WTC11 (cell line): ENCODE data around the gene DAND5. TPM values are rescaled to one million over a fixed set of nuclear protein-coding genes. Genes with fewer than 3 reads are reported as not detected.
A peak's percentile ranks its signal among the peaks of the same experiment; 100 is the strongest.

Experiments used
- ATF1 ChIP-seq: sonication (generic); formaldehyde crosslinking; IDR thresholded peaks from 2 replicates; pipeline ENCODE4 v1.8.1; 2023; ENCODE audit warnings: mild to moderate bottlenecking, moderate library complexity, missing genetic modification reagents
- ETV6 ChIP-seq: sonication (generic); formaldehyde crosslinking; IDR thresholded peaks from 2 replicates; pipeline ENCODE4 v1.8.1; 2022; ENCODE audit warnings: mild to moderate bottlenecking, missing genetic modification reagents
- GTF2I ChIP-seq: fragments of 250-450 bp; sonication (Bioruptor Pico); conservative IDR thresholded peaks from 2 replicates; pipeline ENCODE4 v1.4.0; 2021; ENCODE audit warnings: mild to moderate bottlenecking
- IRF2 ChIP-seq: sonication (generic); formaldehyde crosslinking; IDR thresholded peaks from 2 replicates; pipeline ENCODE4 v1.8.0; 2022; ENCODE audit warnings: low read depth, missing genetic modification reagents, borderline replicate concordance
- JAZF1 ChIP-seq: fragments of 250-450 bp; sonication (Bioruptor Pico); IDR thresholded peaks from 2 replicates; pipeline ENCODE4 v1.9.0; 2021; ENCODE audit warnings: moderate library complexity, mild to moderate bottlenecking, inconsistent platforms
- MXD4 ChIP-seq: fragments of 250-450 bp; sonication (Bioruptor Pico); IDR thresholded peaks from 2 replicates; pipeline ENCODE4 v1.8.0; 2021; ENCODE audit warnings: mild to moderate bottlenecking, moderate library complexity, borderline replicate concordance
- NR2C2 ChIP-seq: sonication (generic); formaldehyde crosslinking; IDR thresholded peaks from 2 replicates; pipeline ENCODE4 v1.8.0; 2022; ENCODE audit warnings: mild to moderate bottlenecking, missing genetic modification reagents
- OVOL2 ChIP-seq: fragments of 250-450 bp; sonication (Bioruptor Pico); IDR thresholded peaks from 2 replicates; pipeline ENCODE4 v1.9.0; 2021; ENCODE audit warnings: mild to moderate bottlenecking, borderline replicate concordance
- SMAD4 ChIP-seq: sonication (generic); formaldehyde crosslinking; IDR thresholded peaks from 2 replicates; pipeline ENCODE4 v1.8.0; 2022; ENCODE audit warnings: mild to moderate bottlenecking, missing genetic modification reagents
- TCF7 ChIP-seq: sonication (generic); formaldehyde crosslinking; IDR thresholded peaks from 2 replicates; pipeline ENCODE4 v1.8.0; 2022; ENCODE audit warnings: mild to moderate bottlenecking, low read depth, missing genetic modification reagents, moderate library complexity
- TEAD4 ChIP-seq: sonication (generic); formaldehyde crosslinking; IDR thresholded peaks from 2 replicates; pipeline ENCODE4 v1.8.0; 2022; ENCODE audit warnings: mild to moderate bottlenecking, missing genetic modification reagents
- ZNF138 ChIP-seq: sonication (generic); formaldehyde crosslinking; conservative IDR thresholded peaks from 2 replicates; pipeline ENCODE4 v1.8.1; 2022; ENCODE audit warnings: mild to moderate bottlenecking, moderate library complexity, missing genetic modification reagents
- total RNA-seq: library from RNA; stranded (reverse); gene quantifications from 3 replicates; pipeline ENCODE4 v1.2.3, GENCODE V29; 2021
- TF ChIP-seq, protein P1 (sequence below): sonication (generic); formaldehyde crosslinking; IDR thresholded peaks from 2 replicates; pipeline ENCODE4 v1.8.1; 2023; ENCODE audit warnings: mild to moderate bottlenecking, missing genetic modification reagents
- TF ChIP-seq, protein P2 (sequence below): fragments of 250-450 bp; sonication (Bioruptor Pico); IDR thresholded peaks from 2 replicates; pipeline ENCODE4 v2.1.2; 2022; ENCODE audit warnings: mild to moderate bottlenecking, moderate library complexity
- TF ChIP-seq, protein P3 (sequence below): sonication (generic); formaldehyde crosslinking; IDR thresholded peaks from 2 replicates; pipeline ENCODE4 v1.8.1; 2023; ENCODE audit warnings: mild to moderate bottlenecking, moderate library complexity, missing genetic modification reagents
- TF ChIP-seq, protein P4 (sequence below): sonication (generic); formaldehyde crosslinking; IDR thresholded peaks from 2 replicates; pipeline ENCODE4 v1.8.1; 2023; ENCODE audit warnings: mild to moderate bottlenecking, missing genetic modification reagents, moderate library complexity
- TF ChIP-seq, protein P5 (sequence below): sonication (generic); formaldehyde crosslinking; IDR thresholded peaks from 2 replicates; pipeline ENCODE4 v1.8.1; 2022; ENCODE audit warnings: low read depth, missing genetic modification reagents, borderline replicate concordance
- TF ChIP-seq, protein P6 (sequence below): sonication (generic); formaldehyde crosslinking; IDR thresholded peaks from 2 replicates; pipeline ENCODE4 v1.8.1; 2022; ENCODE audit warnings: mild to moderate bottlenecking, moderate library complexity, missing genetic modification reagents
- TF ChIP-seq, protein P7 (sequence below): sonication (generic); formaldehyde crosslinking; IDR thresholded peaks from 2 replicates; pipeline ENCODE4 v1.8.1; 2023; ENCODE audit warnings: mild to moderate bottlenecking, missing genetic modification reagents, borderline replicate concordance
- TF ChIP-seq, protein P8 (sequence below): sonication (generic); formaldehyde crosslinking; IDR thresholded peaks from 2 replicates; pipeline ENCODE4 v1.8.0; 2023; ENCODE audit warnings: missing genetic modification reagents, mild to moderate bottlenecking, borderline replicate concordance

Gene DAND5
- total RNA-seq, 1 experiment from 2014 or later, result 0.22 TPM

DNA sequence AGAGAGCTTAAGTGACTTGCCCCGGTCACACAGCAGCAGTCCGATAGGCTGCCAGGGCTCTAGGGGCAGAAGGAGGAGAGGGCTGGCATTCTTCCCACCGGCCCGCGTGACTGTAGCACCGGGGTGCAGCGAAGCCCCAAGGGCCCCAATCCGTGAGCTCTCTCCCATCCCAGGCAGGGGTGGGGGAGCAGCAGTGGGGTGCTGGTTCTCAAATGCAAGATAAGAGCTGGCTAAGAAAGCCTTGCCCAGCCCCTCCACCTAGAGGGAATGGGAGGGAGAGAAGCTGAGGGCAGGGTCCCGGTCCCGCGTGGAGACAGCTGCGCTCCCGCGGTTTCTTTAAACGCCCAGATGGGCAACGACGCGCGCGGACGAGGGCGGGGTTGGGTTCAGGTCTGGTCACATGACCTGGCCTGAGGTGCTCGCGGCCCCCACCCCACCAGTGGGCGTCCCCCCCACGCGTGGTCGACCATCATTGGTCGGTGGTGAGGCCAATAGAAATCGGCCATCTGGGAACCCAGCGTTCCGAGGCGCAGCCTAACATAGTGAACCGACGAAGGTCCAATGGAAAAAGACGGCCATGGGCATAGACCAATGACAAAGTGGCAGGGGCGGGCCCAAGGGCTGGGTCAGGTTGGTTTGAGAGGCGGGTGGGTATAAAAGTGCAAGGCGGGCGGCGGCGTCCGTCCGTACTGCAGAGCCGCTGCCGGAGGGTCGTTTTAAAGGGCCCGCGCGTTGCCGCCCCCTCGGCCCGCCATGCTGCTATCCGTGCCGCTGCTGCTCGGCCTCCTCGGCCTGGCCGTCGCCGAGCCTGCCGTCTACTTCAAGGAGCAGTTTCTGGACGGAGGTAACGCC, 31.2 kb upstream of the DAND5 start, which contains the start of gene CALR (continued):
- TF ChIP-seq GTF2I (CRISPR knock-in tag) (no peak; the same call in 1 of the 2 replicates), NR2C2 (CRISPR knock-in tag) (no peak), IRF2 (CRISPR knock-in tag) (no peak), JAZF1 (no peak), ETV6 (CRISPR knock-in tag) (peak; percentile 31; the same call in 1 of the 2 replicates), TCF7 (CRISPR knock-in tag) (no peak), SMAD4 (CRISPR knock-in tag) (peak; percentile 21; the same call in 1 of the 2 replicates), OVOL2 (no peak; the same call in 1 of the 2 replicates), MXD4 (CRISPR knock-in tag) (no peak), TEAD4 (no peak), ZNF138 (CRISPR knock-in tag) (no peak), ATF1 (CRISPR knock-in tag) (0 out of 2 replicates have a peak, but pooled peaks have one; percentile 43)
- TF ChIP-seq, protein P1, sequence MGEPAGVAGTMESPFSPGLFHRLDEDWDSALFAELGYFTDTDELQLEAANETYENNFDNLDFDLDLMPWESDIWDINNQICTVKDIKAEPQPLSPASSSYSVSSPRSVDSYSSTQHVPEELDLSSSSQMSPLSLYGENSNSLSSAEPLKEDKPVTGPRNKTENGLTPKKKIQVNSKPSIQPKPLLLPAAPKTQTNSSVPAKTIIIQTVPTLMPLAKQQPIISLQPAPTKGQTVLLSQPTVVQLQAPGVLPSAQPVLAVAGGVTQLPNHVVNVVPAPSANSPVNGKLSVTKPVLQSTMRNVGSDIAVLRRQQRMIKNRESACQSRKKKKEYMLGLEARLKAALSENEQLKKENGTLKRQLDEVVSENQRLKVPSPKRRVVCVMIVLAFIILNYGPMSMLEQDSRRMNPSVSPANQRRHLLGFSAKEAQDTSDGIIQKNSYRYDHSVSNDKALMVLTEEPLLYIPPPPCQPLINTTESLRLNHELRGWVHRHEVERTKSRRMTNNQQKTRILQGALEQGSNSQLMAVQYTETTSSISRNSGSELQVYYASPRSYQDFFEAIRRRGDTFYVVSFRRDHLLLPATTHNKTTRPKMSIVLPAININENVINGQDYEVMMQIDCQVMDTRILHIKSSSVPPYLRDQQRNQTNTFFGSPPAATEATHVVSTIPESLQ (CRISPR knock-in tag), result no peak
- TF ChIP-seq, protein P2, sequence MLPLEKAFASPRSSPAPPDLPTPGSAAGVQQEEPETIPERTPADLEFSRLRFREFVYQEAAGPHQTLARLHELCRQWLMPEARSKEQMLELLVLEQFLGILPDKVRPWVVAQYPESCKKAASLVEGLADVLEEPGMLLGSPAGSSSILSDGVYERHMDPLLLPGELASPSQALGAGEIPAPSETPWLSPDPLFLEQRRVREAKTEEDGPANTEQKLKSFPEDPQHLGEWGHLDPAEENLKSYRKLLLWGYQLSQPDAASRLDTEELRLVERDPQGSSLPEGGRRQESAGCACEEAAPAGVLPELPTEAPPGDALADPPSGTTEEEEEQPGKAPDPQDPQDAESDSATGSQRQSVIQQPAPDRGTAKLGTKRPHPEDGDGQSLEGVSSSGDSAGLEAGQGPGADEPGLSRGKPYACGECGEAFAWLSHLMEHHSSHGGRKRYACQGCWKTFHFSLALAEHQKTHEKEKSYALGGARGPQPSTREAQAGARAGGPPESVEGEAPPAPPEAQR (CRISPR knock-in tag), result no peak
- TF ChIP-seq, protein P3, sequence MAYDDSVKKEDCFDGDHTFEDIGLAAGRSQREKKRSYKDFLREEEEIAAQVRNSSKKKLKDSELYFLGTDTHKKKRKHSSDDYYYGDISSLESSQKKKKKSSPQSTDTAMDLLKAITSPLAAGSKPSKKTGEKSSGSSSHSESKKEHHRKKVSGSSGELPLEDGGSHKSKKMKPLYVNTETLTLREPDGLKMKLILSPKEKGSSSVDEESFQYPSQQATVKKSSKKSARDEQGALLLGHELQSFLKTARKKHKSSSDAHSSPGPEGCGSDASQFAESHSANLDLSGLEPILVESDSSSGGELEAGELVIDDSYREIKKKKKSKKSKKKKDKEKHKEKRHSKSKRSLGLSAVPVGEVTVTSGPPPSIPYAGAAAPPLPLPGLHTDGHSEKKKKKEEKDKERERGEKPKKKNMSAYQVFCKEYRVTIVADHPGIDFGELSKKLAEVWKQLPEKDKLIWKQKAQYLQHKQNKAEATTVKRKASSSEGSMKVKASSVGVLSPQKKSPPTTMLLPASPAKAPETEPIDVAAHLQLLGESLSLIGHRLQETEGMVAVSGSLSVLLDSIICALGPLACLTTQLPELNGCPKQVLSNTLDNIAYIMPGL (CRISPR knock-in tag), result no peak
- TF ChIP-seq, protein P4, sequence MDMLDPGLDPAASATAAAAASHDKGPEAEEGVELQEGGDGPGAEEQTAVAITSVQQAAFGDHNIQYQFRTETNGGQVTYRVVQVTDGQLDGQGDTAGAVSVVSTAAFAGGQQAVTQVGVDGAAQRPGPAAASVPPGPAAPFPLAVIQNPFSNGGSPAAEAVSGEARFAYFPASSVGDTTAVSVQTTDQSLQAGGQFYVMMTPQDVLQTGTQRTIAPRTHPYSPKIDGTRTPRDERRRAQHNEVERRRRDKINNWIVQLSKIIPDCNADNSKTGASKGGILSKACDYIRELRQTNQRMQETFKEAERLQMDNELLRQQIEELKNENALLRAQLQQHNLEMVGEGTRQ (CRISPR knock-in tag), result peak; percentile 94
- TF ChIP-seq, protein P5, sequence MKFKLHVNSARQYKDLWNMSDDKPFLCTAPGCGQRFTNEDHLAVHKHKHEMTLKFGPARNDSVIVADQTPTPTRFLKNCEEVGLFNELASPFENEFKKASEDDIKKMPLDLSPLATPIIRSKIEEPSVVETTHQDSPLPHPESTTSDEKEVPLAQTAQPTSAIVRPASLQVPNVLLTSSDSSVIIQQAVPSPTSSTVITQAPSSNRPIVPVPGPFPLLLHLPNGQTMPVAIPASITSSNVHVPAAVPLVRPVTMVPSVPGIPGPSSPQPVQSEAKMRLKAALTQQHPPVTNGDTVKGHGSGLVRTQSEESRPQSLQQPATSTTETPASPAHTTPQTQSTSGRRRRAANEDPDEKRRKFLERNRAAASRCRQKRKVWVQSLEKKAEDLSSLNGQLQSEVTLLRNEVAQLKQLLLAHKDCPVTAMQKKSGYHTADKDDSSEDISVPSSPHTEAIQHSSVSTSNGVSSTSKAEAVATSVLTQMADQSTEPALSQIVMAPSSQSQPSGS (CRISPR knock-in tag), result no peak
- TF ChIP-seq, protein P6, sequence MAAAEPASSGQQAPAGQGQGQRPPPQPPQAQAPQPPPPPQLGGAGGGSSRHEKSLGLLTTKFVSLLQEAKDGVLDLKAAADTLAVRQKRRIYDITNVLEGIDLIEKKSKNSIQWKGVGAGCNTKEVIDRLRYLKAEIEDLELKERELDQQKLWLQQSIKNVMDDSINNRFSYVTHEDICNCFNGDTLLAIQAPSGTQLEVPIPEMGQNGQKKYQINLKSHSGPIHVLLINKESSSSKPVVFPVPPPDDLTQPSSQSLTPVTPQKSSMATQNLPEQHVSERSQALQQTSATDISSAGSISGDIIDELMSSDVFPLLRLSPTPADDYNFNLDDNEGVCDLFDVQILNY, result peak; percentile 67
- TF ChIP-seq, protein P7, sequence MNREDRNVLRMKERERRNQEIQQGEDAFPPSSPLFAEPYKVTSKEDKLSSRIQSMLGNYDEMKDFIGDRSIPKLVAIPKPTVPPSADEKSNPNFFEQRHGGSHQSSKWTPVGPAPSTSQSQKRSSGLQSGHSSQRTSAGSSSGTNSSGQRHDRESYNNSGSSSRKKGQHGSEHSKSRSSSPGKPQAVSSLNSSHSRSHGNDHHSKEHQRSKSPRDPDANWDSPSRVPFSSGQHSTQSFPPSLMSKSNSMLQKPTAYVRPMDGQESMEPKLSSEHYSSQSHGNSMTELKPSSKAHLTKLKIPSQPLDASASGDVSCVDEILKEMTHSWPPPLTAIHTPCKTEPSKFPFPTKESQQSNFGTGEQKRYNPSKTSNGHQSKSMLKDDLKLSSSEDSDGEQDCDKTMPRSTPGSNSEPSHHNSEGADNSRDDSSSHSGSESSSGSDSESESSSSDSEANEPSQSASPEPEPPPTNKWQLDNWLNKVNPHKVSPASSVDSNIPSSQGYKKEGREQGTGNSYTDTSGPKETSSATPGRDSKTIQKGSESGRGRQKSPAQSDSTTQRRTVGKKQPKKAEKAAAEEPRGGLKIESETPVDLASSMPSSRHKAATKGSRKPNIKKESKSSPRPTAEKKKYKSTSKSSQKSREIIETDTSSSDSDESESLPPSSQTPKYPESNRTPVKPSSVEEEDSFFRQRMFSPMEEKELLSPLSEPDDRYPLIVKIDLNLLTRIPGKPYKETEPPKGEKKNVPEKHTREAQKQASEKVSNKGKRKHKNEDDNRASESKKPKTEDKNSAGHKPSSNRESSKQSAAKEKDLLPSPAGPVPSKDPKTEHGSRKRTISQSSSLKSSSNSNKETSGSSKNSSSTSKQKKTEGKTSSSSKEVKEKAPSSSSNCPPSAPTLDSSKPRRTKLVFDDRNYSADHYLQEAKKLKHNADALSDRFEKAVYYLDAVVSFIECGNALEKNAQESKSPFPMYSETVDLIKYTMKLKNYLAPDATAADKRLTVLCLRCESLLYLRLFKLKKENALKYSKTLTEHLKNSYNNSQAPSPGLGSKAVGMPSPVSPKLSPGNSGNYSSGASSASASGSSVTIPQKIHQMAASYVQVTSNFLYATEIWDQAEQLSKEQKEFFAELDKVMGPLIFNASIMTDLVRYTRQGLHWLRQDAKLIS (CRISPR knock-in tag), result no peak
- TF ChIP-seq, protein P8, sequence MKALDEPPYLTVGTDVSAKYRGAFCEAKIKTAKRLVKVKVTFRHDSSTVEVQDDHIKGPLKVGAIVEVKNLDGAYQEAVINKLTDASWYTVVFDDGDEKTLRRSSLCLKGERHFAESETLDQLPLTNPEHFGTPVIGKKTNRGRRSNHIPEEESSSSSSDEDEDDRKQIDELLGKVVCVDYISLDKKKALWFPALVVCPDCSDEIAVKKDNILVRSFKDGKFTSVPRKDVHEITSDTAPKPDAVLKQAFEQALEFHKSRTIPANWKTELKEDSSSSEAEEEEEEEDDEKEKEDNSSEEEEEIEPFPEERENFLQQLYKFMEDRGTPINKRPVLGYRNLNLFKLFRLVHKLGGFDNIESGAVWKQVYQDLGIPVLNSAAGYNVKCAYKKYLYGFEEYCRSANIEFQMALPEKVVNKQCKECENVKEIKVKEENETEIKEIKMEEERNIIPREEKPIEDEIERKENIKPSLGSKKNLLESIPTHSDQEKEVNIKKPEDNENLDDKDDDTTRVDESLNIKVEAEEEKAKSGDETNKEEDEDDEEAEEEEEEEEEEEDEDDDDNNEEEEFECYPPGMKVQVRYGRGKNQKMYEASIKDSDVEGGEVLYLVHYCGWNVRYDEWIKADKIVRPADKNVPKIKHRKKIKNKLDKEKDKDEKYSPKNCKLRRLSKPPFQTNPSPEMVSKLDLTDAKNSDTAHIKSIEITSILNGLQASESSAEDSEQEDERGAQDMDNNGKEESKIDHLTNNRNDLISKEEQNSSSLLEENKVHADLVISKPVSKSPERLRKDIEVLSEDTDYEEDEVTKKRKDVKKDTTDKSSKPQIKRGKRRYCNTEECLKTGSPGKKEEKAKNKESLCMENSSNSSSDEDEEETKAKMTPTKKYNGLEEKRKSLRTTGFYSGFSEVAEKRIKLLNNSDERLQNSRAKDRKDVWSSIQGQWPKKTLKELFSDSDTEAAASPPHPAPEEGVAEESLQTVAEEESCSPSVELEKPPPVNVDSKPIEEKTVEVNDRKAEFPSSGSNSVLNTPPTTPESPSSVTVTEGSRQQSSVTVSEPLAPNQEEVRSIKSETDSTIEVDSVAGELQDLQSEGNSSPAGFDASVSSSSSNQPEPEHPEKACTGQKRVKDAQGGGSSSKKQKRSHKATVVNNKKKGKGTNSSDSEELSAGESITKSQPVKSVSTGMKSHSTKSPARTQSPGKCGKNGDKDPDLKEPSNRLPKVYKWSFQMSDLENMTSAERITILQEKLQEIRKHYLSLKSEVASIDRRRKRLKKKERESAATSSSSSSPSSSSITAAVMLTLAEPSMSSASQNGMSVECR (CRISPR knock-in tag), result peak; percentile 92; the same call in 1 of the 2 replicates
